Endothelial cell of umbilical vein (primary cell): Measurements from ENCODE around the gene WNT11. TPM values are rescaled to one million over a fixed set of nuclear protein-coding genes. Genes with fewer than 3 reads are reported as not detected.

Experiments
- BruUV-seq: library from RNA; stranded (reverse); fragments of 400-500 nt; replicated peaks from 2 replicates; lab custom pipeline; 2021; lab: Mats Ljungman, UMichigan
- CTCF ChIA-PET: fragments of 300-600, 350-600 bp; sonication (Branson Sonifier 250); formaldehyde crosslinking; loops from one replicate; lab custom pipeline; 2021; ENCODE audit warnings: antibody characterized with exemption, inconsistent platforms; lab: Charles Lee
- POLR2A ChIA-PET: fragments of 300-600, 350-600 bp; sonication (Branson Sonifier 250); formaldehyde crosslinking; loops from one replicate; lab custom pipeline; 2021; ENCODE audit warnings: antibody characterized with exemption, inconsistent platforms; lab: Charles Lee
- DNase-seq: peaks from one replicate; pipeline ENCODE4 v3.0.0-alpha.2; 2011; ENCODE audit warnings: low read depth, low spot score
- FAIRE-seq: peaks from 2 replicates; lab custom pipeline; 2011; peaks lifted over from hg19 to GRCh38; lab: Jason Lieb, UNC
- H2AFZ ChIP-seq: 2 replicates; pipeline ENCODE4 v1.6.0; 2012; ENCODE audit warnings: low read depth, low read length, control low read depth, inconsistent platforms
- H3K27ac ChIP-seq: 2 replicates; pipeline ENCODE4 v1.5.1; 2011; ENCODE audit warnings: low read depth, mild to moderate bottlenecking, control low read depth, low read length, moderate library complexity; ENCODE audit not compliant: insufficient read depth
- H3K27me3 ChIP-seq, 2 experiments: 2 replicates each; pipeline versions ENCODE4 v1.6.0 to v1.6.1; 2011; ENCODE audit warnings: low read length in 2 of 2, mixed read lengths in 1 of 2; ENCODE audit not compliant: control insufficient read depth in 2 of 2, insufficient read depth in 2 of 2
- H3K36me3 ChIP-seq, 2 experiments: 2 replicates in 1 of 2; 3 replicates in 1 of 2; pipeline ENCODE4 v1.5.1; 2011; ENCODE audit warnings: low read length in 2 of 2, mild to moderate bottlenecking in 1 of 2, moderate library complexity in 1 of 2; ENCODE audit not compliant: control insufficient read depth in 2 of 2, insufficient read depth in 2 of 2; ENCODE audit errors: extremely low read depth in 1 of 2
- H3K4me1 ChIP-seq: 3 replicates; pipeline ENCODE4 v1.5.1; 2011; ENCODE audit warnings: mild to moderate bottlenecking, low read length; ENCODE audit not compliant: control insufficient read depth, insufficient read depth; ENCODE audit errors: extremely low read depth
- H3K4me2 ChIP-seq: 2 replicates; pipeline ENCODE4 v1.6.1; 2011; ENCODE audit warnings: low read length, control low read depth, mixed read lengths; ENCODE audit not compliant: insufficient read depth
- H3K4me3 ChIP-seq, 3 experiments: fragments of 200-600 bp in 1 of 3; sonication (generic), shearing (Covaris generic) in 1 of 3; replicated peaks in 1 of 3; 2 replicates each; pipeline ENCODE4 v1.5.1; 2011 to 2016; ENCODE audit warnings: control low read depth in 3 of 3, low read length in 3 of 3, mild to moderate bottlenecking in 2 of 3, inconsistent platforms in 1 of 3, low read depth in 1 of 3, moderate library complexity in 1 of 3; ENCODE audit not compliant: insufficient read depth in 1 of 3
- H3K79me2 ChIP-seq: 2 replicates; pipeline ENCODE4 v1.6.0; 2012; ENCODE audit warnings: low read length, inconsistent platforms; ENCODE audit not compliant: control insufficient read depth, insufficient read depth
- H3K9ac ChIP-seq: replicated peaks from 2 replicates; pipeline ENCODE3; 2011; ENCODE audit warnings: low read length, control low read depth; ENCODE audit not compliant: insufficient read depth; ENCODE audit errors: extremely low read depth
- H3K9me1 ChIP-seq: replicated peaks from 3 replicates; pipeline ENCODE4 v1.6.0; 2011; ENCODE audit warnings: mild to moderate bottlenecking, low read length; ENCODE audit not compliant: control insufficient read depth, insufficient read depth; ENCODE audit errors: extremely low read depth
- H3K9me3 ChIP-seq: replicated peaks from 2 replicates; pipeline ENCODE4 v1.5.1; 2012; ENCODE audit warnings: low read length, inconsistent platforms; ENCODE audit not compliant: control insufficient read depth, insufficient read depth
- H4K20me1 ChIP-seq: replicated peaks from 2 replicates; pipeline ENCODE3; 2011; ENCODE audit warnings: mild to moderate bottlenecking, low read length; ENCODE audit not compliant: control insufficient read depth, insufficient read depth; ENCODE audit errors: extremely low read depth
- CTCF ChIP-seq, 2 donors: IDR thresholded peaks; 1 replicate in 1 of 2; 2 replicates in 1 of 2; pipeline ENCODE4 v1.5.1; 2011; ENCODE audit warnings: low read length in 2 of 2, mild to moderate bottlenecking in 2 of 2, moderate library complexity in 2 of 2, control low read depth in 1 of 2, inconsistent platforms in 1 of 2, low read depth in 1 of 2; ENCODE audit not compliant: insufficient read depth in 1 of 2; ENCODE audit errors: extremely low read depth in 1 of 2
- EZH2 ChIP-seq: IDR thresholded peaks from 2 replicates; pipeline ENCODE4 v1.6.1; 2012; ENCODE audit warnings: borderline replicate concordance, low read depth, mild to moderate bottlenecking, moderate library complexity, low read length, inconsistent platforms; ENCODE audit not compliant: severe bottlenecking
- FOS ChIP-seq: IDR thresholded peaks from 2 replicates; pipeline ENCODE4 v1.6.1; 2011; ENCODE audit warnings: mild to moderate bottlenecking, low read length, moderate library complexity, borderline replicate concordance; ENCODE audit not compliant: insufficient read depth
- GATA2 ChIP-seq: IDR thresholded peaks from 2 replicates; pipeline ENCODE4 v1.7.0; 2011; ENCODE audit warnings: low read depth, mild to moderate bottlenecking, moderate library complexity, mixed read lengths, low read length; ENCODE audit not compliant: insufficient read length, insufficient read depth
- JUN ChIP-seq: IDR thresholded peaks from 2 replicates; pipeline ENCODE4 v1.6.1; 2011; ENCODE audit warnings: borderline replicate concordance, low read depth; ENCODE audit not compliant: insufficient read length, insufficient read depth
- MAX ChIP-seq: IDR thresholded peaks from 2 replicates; pipeline ENCODE4 v1.6.1; 2011; ENCODE audit not compliant: insufficient read depth, insufficient read length
- MYC ChIP-seq: IDR thresholded peaks from one replicate; pipeline ENCODE4 v1.6.1; 2011; ENCODE audit warnings: mild to moderate bottlenecking, low read depth, low read length
- POLR2A ChIP-seq: IDR thresholded peaks from 2 replicates; pipeline ENCODE4 v1.6.1; 2012; ENCODE audit warnings: low read depth, mild to moderate bottlenecking, control low read depth, low read length
- POLR2AphosphoS5 ChIP-seq: IDR thresholded peaks from 2 replicates; pipeline ENCODE4 v1.6.1; 2012; ENCODE audit warnings: low read depth, mild to moderate bottlenecking, control low read depth, low read length, moderate library complexity; ENCODE audit not compliant: insufficient read depth
- dilution Hi-C: fragments of 300-500 bp; cut with MboI; formaldehyde crosslinking; loops from one replicate; pipeline ENCODE4 v1.15.0; 2019; ENCODE audit warnings: low sequenced_read_pairs; ENCODE audit not compliant: extremely low pct_ligation_motif_present
- intact Hi-C: fragments of 100-400 bp; cut with micrococcal nuclease; formaldehyde crosslinking; loops from one replicate; pipeline ENCODE4 v1.10.0; 2022
- polyA plus RNA-seq, 4 experiments: library from polyadenylated mRNA; depleted of rRNA in 3 of 4; stranded (reverse) in 3 of 4; unstranded in 1 of 4; fragments of >200 nt; gene quantifications; 2 replicates each; pipeline versions ENCODE4 v1.2.1 to v1.2.3, GENCODE V29; 2011 to 2012; ENCODE audit warnings: missing spikeins in 1 of 4
- total RNA-seq: library from RNA; stranded (reverse); gene quantifications from 2 replicates; pipeline ENCODE4 v1.2.3, GENCODE V29; 2021

The WNT11 gene
- total and polyA plus RNA-seq, 2 donors (not counting 3 experiments of a cell fraction or from before 2014, with no cell fraction given): not detected

- Histone ChIP-seq H3K27me3 (no peaks in the 10 kb centered on the region), H3K36me3 (no peaks in the 10 kb centered on the region), H3K9me3 (no peaks in the 10 kb centered on the region), H3K9ac (no peak overlapping the region), H3K9me1 (no peaks in the 10 kb centered on the region), H2AFZ (no peak overlapping the region), H3K4me1 (no peaks in the 10 kb centered on the region), H3K4me2 (no peak overlapping the region), H3K4me3 (no peak overlapping the region), H4K20me1 (no peaks in the 10 kb centered on the region), H3K27ac (no peak overlapping the region), H3K79me2 (no peaks in the 10 kb centered on the region)
- no TSS peak for BruUV-seq
- no peak for DNase-seq
- no peak for FAIRE-seq
- ChIA-PET CTCF (interaction anchor here (0.9 to 1.5 kb wide), 3 partner anchors 10 to 122 kb away, joined by 3 to 4 read pairs (median 3); no protein-coding TSS in a partner anchor), POLR2A (no interaction called here)
- dilution Hi-C loops (no loop called here), intact Hi-C loops (no loop called here)
- TF ChIP-seq JUN (no peak), EZH2 (no peak), MAX (no peak), FOS (no peak), POLR2AphosphoS5 (no peak), POLR2A (no peak), GATA2 (no peak), MYC (no peak), CTCF (IDR thresholded peaks at IDR 0.05; ENCODE audit: extremely low read depth in 1 of 2, insufficient read depth in 1 of 2, low read depth in 1 of 2, low read length in 2 of 2) (no peak)
Measured at GRCh38 chr11:76197332-76197731, 9.0 kb downstream of the WNT11 start.
